HG02840 (cell line): Measurements from ENCODE around the gene UBN2.
A peak's percentile ranks its signal among the peaks of the same experiment; 100 is the strongest.
"Not testable (repeated sequence)": the region's sequence is repeated elsewhere in the genome, so short reads cannot be mapped to it uniquely, and the experiment has no call there.

Experiments
- ATAC-seq: cut with Tn5 transposase; IDR thresholded peaks from one replicate; pipeline ENCODE4 v1.9.1; 2021; ENCODE audit warnings: mild to moderate bottlenecking, moderate library complexity, moderate number of reproducible peaks; ENCODE audit not compliant: unreplicated experiment, low FRiP score

UBN2 gene

GRCh38 chr7:139293534-139293933 lies 62.5 kb downstream of the UBN2 start:
- ATAC-seq: no peak

DNA sequence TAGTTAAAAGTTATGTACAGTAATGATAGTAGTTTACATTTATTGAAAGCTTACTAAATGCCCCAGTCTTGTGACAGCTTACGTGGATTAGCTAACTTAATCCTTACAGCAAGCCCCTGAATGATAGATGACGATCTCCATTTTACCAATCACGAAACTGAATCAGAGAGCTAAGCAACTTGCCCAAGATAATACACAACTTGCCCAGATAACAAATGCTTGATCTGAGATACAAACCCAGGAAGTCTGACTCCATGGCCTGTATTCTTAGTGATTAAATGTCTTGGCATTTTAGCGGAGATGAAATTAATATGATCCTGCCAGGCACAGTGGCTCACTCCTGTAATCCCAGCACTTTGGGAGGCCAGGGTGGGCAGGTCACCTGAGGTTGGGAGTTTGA lies 63.2 kb downstream of the UBN2 start:
- ATAC-seq: no peak

DNA sequence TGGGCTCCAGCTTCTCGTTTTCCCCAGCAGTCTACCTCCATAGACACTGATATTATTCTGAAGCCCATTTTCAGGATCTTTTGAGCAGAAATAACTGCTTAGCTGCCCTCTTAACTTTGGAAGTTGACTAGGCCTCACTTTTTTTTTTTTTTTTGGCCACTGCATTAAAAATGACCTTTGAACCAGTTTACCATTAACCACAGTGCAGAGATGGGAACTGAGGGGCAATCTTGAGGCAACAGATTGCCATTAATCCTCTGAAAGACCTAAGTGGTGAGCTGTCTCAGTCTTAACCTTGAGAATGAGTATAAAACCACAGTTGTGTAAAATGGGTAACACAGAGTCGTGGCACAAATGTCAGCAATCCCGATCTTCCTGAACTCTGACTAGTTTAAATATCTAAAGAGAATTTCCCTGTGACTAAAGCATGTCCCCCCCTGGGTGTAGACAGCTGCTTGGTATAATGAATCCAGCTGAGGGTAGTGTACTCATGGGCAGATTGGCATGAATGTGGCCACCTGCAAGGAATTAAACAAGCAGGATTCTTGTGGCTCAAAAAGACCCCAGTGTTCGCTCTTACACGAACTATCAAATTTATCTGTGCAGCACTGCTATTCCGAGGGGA lies 64.0 kb downstream of the UBN2 start:
- ATAC-seq: no peak

DNA sequence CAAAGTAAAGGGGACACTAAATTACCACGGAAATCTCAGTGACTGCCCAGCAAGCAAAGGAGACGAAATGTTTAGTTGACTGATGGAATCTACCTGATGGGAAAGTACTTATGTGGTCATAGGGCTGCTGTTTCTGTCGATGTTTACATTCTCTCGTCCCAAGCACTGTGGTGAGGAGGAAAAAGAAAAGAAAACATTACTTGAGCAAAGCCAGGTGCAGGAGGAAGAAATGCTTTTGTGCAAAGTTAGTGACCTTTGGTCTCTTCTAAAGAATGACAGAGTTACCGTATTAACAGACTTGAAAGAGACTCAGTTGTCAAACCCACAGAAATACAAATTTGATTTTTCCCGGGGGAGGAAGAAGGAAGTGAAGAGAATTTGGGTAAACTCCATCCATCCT lies 66.8 kb downstream of the UBN2 start:
- no peak for ATAC-seq

- no peak for ATAC-seq
Observed at GRCh38 chr7:139299296-139299695, 68.3 kb downstream of the UBN2 start.

DNA sequence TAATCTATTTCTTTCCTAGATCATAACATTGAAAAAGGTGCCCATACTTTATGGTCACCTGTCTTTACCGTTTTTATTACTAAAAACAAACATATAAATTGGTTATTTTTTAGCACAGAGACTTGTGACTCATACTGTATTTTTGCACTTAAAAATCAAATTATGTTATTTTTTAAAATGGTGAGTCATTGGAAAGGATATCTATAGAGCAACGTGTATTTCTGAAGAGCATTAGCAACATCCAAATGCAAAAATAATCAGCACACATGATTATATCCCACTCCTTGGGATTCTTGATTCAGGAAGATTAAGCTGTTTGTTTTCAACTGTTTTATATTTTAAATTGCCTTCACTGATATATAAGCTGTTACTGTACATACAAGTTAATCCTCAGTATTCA lies 69.4 kb downstream of the UBN2 start:
- ATAC-seq: no peak

DNA sequence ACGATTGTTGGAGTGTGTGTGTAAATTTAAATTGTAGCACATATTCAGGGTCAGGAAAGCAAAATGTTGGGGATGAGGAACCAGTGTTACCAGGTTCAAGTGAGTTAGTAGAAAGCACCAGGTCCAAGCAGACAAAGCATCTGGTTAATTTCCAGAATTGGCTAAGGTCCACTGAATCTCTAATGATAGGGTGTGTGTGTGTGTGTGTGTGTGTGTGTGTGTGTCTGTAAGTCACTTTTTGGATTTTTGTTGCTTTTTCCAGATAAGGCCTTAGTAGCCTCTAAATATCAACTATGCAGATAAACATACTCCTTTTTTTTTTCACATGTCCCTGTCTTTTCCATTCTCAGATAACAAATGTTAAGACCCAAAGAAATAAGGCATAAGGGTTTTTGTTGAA lies 73.5 kb downstream of the UBN2 start:
- no peak for ATAC-seq

GRCh38 chr7:139317939-139318505 lies 87.0 kb downstream of the UBN2 start:
- no peak for ATAC-seq

DNA sequence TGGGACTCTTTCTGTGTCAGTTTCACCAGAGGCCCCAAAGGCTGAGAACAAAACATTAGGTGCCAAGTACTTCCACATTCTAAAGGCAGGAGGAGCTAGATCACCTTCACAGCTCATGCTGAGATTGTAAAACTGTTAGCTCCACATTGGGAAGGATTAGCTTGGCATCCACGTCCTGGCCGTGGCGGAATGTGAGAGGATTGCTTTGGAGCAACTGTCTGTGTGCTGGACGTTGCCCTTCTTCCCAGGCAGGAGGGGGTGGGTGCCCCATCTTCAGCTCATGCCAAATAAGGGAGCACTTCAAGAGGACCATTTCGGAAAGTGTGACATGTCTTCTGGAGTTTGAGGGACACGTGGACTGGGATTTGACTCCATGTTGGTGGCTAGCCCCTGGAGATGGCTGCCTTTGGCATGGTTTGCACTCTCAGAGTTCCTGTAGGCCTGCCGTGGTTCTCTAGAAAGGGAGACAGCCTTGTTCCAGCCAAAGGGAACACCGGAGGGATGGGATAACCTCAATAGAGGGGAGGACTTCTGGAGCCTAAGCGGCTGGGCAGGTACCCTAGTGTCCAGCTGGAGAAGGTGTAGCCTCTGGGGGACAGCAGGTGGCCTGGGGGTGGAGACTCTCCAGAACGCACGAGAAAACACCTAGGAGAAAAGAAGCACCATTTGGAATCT lies 90.2 kb downstream of the UBN2 start:
- ATAC-seq: no peak

GRCh38 chr7:139324709-139325108 lies 93.7 kb downstream of the UBN2 start:
- not testable (repeated sequence) for ATAC-seq

- no peak for ATAC-seq
Observed at GRCh38 chr7:139328375-139328774, 97.3 kb downstream of the UBN2 start.

DNA sequence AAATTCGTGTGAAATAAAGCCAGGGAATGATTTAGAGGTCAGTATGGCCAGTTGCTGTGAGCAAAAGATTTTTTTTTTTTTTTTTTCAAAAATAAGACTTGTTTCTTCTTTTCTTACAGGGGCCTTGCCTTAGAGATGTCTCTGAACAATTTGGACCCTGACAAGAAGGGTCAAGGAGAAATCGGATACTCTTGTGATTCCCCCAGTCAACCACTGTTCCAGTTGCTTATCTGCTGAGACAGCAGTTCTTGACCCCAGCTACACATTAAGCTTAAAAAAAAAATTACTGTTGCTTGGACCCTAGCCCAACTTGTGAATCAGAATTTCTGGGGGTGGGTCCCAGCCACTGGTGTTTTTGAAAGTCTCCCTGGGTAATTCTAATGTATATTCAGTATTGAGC lies 98.1 kb downstream of the UBN2 start:
- no peak for ATAC-seq

GRCh38 chr7:139330333-139331030 lies 99.4 kb downstream of the UBN2 start:
- ATAC-seq: no peak

GRCh38 chr7:139332697-139333359 lies 101.8 kb downstream of the UBN2 start:
- ATAC-seq: no peak

DNA sequence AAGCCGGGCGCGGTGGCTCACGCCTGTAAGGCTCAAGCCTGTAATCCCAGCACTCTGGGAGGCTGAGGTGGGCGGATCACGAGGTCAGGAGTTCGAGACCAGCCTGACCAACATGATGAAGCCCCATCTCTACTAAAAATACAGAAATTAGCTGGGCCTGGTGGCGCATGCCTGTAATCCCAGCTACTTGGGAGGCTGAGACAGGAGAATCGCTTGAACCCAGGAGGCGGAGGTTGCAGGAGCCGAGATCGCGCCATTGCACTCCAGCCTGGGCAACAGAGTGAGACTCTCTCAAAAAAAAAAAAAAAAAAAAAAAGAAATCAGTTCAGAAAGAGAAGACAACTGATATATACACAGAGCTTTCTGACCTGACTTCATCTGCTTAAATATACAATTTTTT lies 102.4 kb downstream of the UBN2 start:
- not testable (repeated sequence) for ATAC-seq

DNA sequence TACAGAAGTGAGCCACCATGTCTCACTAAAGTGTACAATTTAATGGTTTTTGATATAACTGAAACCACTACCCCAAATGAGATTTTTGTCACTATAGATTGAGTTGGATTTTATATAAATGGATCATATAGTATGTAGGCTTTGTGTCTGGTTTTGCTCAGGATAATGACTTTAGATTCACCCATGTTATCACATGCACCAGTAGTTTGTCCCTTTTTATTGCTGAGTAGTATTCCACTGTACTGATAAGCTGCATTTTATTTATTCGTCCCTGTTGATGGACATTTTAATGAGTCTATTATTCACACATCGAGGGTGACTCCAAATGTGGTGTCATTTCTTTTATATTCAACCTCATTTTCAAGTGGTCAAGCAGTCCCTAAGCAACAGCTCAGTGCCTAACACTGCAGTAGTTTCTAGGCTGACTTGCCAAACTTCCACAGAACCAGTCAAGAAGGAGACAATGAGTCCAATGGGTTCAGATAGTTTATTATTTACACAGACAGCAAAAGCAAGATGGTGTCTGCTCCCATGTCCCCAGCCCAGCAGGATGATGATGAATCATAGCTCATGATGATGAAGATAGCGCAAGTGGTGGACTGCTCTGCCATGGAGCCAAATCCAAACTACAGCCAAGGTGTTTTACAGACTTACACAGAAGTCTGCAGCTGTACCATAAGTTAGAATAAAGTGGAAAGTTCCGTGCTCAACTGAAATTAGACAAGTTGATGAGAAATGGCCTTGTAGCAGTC lies 103.5 kb downstream of the UBN2 start:
- ATAC-seq: no peak

DNA sequence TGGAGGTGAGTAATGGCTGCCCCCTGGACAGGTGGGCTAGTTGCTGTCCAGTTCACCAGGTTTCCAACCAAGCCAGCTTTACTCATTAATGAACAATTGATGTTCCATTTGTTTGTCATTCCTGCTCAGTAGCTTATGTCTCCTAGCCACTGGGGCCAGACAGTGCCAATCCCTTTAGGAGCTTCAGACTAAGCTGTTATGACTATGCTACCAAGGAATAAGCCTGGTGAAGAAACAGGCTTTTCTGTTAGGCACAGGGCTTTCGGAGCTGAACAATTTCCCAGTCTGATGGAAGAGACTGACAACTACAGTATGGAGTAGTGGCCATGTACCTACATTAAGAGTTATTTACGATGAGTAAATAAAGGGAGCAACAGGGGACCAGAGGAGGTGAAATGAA lies 108.0 kb downstream of the UBN2 start:
- ATAC-seq: no peak

DNA sequence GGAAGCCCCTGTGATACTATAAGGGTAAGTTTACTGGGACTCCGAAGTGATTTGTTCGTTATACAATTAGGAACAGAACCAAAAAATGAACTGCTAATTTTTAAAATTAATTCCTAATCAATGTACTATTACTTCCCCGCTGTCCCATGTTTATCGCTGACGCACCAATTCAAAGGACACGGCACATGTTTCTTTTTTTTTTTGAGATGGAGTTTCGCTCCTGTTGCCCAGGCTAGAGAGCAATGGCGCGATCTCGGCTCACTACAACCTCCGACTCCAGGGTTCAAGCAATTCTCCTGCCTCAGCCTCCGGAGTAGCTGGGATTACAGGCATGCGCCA lies 108.6 kb downstream of the UBN2 start:
- ATAC-seq: no peak

- peak; percentile 89 for ATAC-seq
Observed at GRCh38 chr7:139340037-139340807, 109.2 kb downstream of the UBN2 start.

DNA sequence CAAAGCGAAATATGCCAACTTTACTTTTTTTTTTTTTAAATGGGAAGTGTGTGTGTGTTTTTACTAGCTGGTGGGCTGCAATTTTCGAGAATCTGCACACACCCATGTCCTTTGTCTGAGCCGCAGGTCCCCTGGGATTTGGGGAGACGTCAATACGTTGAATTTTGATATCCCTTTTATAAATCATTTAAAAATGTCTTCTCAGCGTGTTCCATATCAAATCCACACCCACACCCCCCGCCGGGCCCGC lies 109.7 kb downstream of the UBN2 start:
- ATAC-seq: no peak
